Vagina (tissue), 2 donors: ENCODE data around the gene CCDC68. TPM values are rescaled to one million over a fixed set of nuclear protein-coding genes. Genes with fewer than 3 reads are reported as not detected.

ENCODE experiments used
- DNase-seq, 2 donors: peaks; one replicate each; pipeline ENCODE4 v3.0.0-alpha.2; 2017; ENCODE audit errors: extremely low spot score in 2 of 2
- H3K27ac ChIP-seq: fragments of 200-600 bp; sonication (generic); one replicate; pipeline ENCODE4 v1.5.1; 2019
- H3K27me3 ChIP-seq: fragments of 200-600 bp; sonication (generic); one replicate; pipeline ENCODE4 v1.5.1; 2019
- H3K36me3 ChIP-seq, 2 donors: fragments of 200-600 bp; sonication (generic); one replicate each; pipeline ENCODE4 v1.5.1; 2017 to 2019
- H3K4me1 ChIP-seq: fragments of 200-600 bp; sonication (generic); one replicate; pipeline ENCODE4 v1.5.1; 2019
- H3K4me3 ChIP-seq, 2 donors: fragments of 200-600 bp; sonication (generic); 1 replicate in 1 of 2; 2 replicates in 1 of 2; pipeline ENCODE4 v1.5.1; 2016 to 2019
- H3K9me3 ChIP-seq: fragments of 200-600 bp; sonication (generic); one replicate; pipeline ENCODE4 v1.5.1; 2019
- CTCF ChIP-seq, 3 experiments: fragments of 450-650 bp in 2 of 3; fragments of 200-600 bp in 1 of 3; sonication (generic) in 1 of 3; IDR thresholded peaks; one replicate each; pipeline ENCODE4 v1.5.1; 2017 to 2019; ENCODE audit warnings: antibody characterized with exemption in 3 of 3, mild to moderate bottlenecking in 2 of 3, moderate library complexity in 2 of 3
- POLR2A ChIP-seq, 2 donors: fragments of 450-650 bp; IDR thresholded peaks; one replicate each; pipeline ENCODE4 v1.6.1; 2017; ENCODE audit warnings: antibody characterized with exemption in 2 of 2, mild to moderate bottlenecking in 2 of 2, moderate library complexity in 2 of 2
- POLR2AphosphoS5 ChIP-seq, 2 donors: sonication (generic); formaldehyde crosslinking; IDR thresholded peaks; one replicate each; pipeline ENCODE4 v1.9.0; 2017; ENCODE audit warnings: antibody characterized with exemption in 2 of 2, mild to moderate bottlenecking in 2 of 2, low read depth in 1 of 2; ENCODE audit not compliant: insufficient read depth in 1 of 2
- intact Hi-C: fragments of 100-400 bp; cut with DNase I; formaldehyde crosslinking; loops from one replicate; pipeline ENCODE4 v1.15.1; 2023
- total RNA-seq: library from RNA; depleted of rRNA; stranded (reverse); fragments of >200 nt; gene quantifications from one replicate; pipeline ENCODE4 v1.2.3, GENCODE V29; 2016

Gene CCDC68
- total RNA-seq, 1 donor from 2014 or later, result 8.1 TPM

- TF ChIP-seq POLR2A (IDR thresholded peaks at IDR 0.05) (no peak), CTCF (IDR thresholded peaks at IDR 0.05) (no peak), POLR2AphosphoS5 (IDR thresholded peaks at IDR 0.05; ENCODE audit: insufficient read depth in 1 of 2, low read depth in 1 of 2) (no peak)
- no peak overlapping the region for H3K27ac ChIP-seq
- intact Hi-C loops, result no loop called here
- H3K4me3 ChIP-seq, result no peak overlapping the region
- no peaks in the 10 kb centered on the region for H3K27me3 ChIP-seq
- no peaks in the 10 kb centered on the region for H3K36me3 ChIP-seq
- H3K9me3 ChIP-seq, result no peaks in the 10 kb centered on the region
- DNase-seq, result no peak
- H3K4me1 ChIP-seq, result no peaks in the 10 kb centered on the region
Observed at GRCh38 chr18:54888933-54889332, 70.3 kb downstream of the CCDC68 start.

GRCh38 chr18:54888378-54888777 lies 70.9 kb downstream of the CCDC68 start:
- no peak overlapping the region for H3K27ac ChIP-seq
- intact Hi-C loops, result no loop called here
- H3K9me3 ChIP-seq, result no peaks in the 10 kb centered on the region
- H3K4me1 ChIP-seq, result no peaks in the 10 kb centered on the region
- no peaks in the 10 kb centered on the region for H3K27me3 ChIP-seq
- TF ChIP-seq CTCF (IDR thresholded peaks at IDR 0.05) (no peak), POLR2AphosphoS5 (IDR thresholded peaks at IDR 0.05; ENCODE audit: insufficient read depth in 1 of 2, low read depth in 1 of 2) (no peak), POLR2A (IDR thresholded peaks at IDR 0.05) (no peak)
- H3K36me3 ChIP-seq, result no peaks in the 10 kb centered on the region
- DNase-seq, result no peak
- H3K4me3 ChIP-seq, result no peak overlapping the region

- Histone ChIP-seq H3K9me3 (no peaks in the 10 kb centered on the region), H3K4me3 (no peak overlapping the region), H3K36me3 (no peaks in the 10 kb centered on the region), H3K4me1 (no peaks in the 10 kb centered on the region), H3K27ac (no peak overlapping the region), H3K27me3 (no peaks in the 10 kb centered on the region)
- intact Hi-C loops, result no loop called here
- no peak for DNase-seq
- TF ChIP-seq POLR2AphosphoS5 (IDR thresholded peaks at IDR 0.05; ENCODE audit: insufficient read depth in 1 of 2, low read depth in 1 of 2), result no peak
- no peak for TF ChIP-seq POLR2A (IDR thresholded peaks at IDR 0.05)
- no peak for TF ChIP-seq CTCF (IDR thresholded peaks at IDR 0.05)
Observed at GRCh38 chr18:54883816-54884604, 75.3 kb downstream of the CCDC68 start.

- H3K4me1 ChIP-seq, result no peaks in the 10 kb centered on the region
- H3K27ac ChIP-seq, result no peak overlapping the region
- H3K27me3 ChIP-seq, result no peaks in the 10 kb centered on the region
- H3K9me3 ChIP-seq, result no peaks in the 10 kb centered on the region
- no peaks in the 10 kb centered on the region for H3K36me3 ChIP-seq
- TF ChIP-seq POLR2AphosphoS5 (IDR thresholded peaks at IDR 0.05; ENCODE audit: insufficient read depth in 1 of 2, low read depth in 1 of 2), result no peak
- TF ChIP-seq CTCF (IDR thresholded peaks at IDR 0.05), result no peak
- no peak for TF ChIP-seq POLR2A (IDR thresholded peaks at IDR 0.05)
- DNase-seq, result no peak
- no peak overlapping the region for H3K4me3 ChIP-seq
- intact Hi-C loops, result no loop called here
Observed at GRCh38 chr18:54882318-54882717, 76.9 kb downstream of the CCDC68 start.

- Histone ChIP-seq H3K27ac (no peak overlapping the region), H3K9me3 (no peaks in the 10 kb centered on the region), H3K4me1 (no peaks in the 10 kb centered on the region), H3K36me3 (no peaks in the 10 kb centered on the region), H3K4me3 (no peak overlapping the region), H3K27me3 (no peaks in the 10 kb centered on the region)
- intact Hi-C loops, result no loop called here
- TF ChIP-seq POLR2AphosphoS5 (IDR thresholded peaks at IDR 0.05; ENCODE audit: insufficient read depth in 1 of 2, low read depth in 1 of 2), result no peak
- TF ChIP-seq CTCF (IDR thresholded peaks at IDR 0.05), result no peak
- no peak for TF ChIP-seq POLR2A (IDR thresholded peaks at IDR 0.05)
- DNase-seq, result no peak
Observed at GRCh38 chr18:54881229-54881768, 78.0 kb downstream of the CCDC68 start.
